Middle frontal gyrus (tissue), 1 donor: ENCODE data around the gene KIR3DL3.
"Not testable (repeated sequence)": the region's sequence is repeated elsewhere in the genome, so short reads cannot be mapped to it uniquely, and the experiment has no call there.

ENCODE experiments used
- DNase-seq: peaks from one replicate; pipeline ENCODE4 v3.0.0-alpha.2; 2015; ENCODE audit warnings: low spot score; ENCODE audit errors: extremely low spot score

Gene KIR3DL3

DNA sequence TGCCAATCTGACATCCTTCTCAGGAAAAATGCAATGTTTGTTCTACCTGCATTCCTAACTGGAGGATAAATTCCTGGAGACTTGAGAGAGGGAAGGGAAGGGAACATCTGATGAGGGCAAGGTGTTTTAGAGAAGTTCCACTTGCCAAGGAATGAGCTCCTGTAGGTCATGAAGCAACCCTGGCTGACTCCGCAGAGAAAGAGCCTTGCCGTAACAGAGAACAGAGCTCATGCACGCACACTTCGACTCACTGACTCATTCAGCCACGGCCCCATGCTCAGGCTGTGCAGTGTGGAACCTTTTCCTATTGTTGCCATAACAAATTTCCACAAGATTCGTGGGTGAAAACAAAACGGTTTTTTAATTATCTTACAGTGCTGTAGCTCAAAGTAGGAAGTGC, 54.7 kb downstream of the KIR3DL3 start:
- DNase-seq = not testable (repeated sequence)

DNA sequence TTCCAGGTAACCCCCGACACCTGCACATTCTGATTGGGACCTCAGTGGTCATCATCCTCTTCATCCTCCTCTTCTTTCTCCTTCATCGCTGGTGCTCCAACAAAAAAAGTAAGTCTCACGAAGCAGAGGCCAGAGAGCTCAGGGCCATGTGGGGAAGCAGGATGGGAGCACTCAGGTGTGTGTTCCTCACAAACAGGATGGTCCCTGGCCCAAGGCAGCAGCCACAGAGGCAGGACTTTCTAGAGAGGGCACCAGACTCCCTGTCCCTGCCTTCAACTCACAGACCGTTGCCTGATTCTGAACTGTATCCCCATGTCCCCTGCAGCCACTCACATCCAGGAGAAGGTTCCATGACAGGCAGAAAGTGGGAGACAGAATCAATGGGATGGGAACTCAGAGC, 58.7 kb downstream of the KIR3DL3 start:
- not testable (repeated sequence) for DNase-seq
